HG03095 (cell line): ENCODE data around the gene PDGFB.
"Not testable (repeated sequence)": the region's sequence is repeated elsewhere in the genome, so short reads cannot be mapped to it uniquely, and the experiment has no call there.

Experiments used
- ATAC-seq: cut with Tn5 transposase; IDR thresholded peaks from one replicate; pipeline ENCODE4 v1.9.1; 2021; ENCODE audit warnings: moderate library complexity; ENCODE audit not compliant: unreplicated experiment

Gene PDGFB

GRCh38 chr22:39229075-39229474 lies 15.7 kb downstream of the PDGFB start:
- no peak for ATAC-seq

DNA sequence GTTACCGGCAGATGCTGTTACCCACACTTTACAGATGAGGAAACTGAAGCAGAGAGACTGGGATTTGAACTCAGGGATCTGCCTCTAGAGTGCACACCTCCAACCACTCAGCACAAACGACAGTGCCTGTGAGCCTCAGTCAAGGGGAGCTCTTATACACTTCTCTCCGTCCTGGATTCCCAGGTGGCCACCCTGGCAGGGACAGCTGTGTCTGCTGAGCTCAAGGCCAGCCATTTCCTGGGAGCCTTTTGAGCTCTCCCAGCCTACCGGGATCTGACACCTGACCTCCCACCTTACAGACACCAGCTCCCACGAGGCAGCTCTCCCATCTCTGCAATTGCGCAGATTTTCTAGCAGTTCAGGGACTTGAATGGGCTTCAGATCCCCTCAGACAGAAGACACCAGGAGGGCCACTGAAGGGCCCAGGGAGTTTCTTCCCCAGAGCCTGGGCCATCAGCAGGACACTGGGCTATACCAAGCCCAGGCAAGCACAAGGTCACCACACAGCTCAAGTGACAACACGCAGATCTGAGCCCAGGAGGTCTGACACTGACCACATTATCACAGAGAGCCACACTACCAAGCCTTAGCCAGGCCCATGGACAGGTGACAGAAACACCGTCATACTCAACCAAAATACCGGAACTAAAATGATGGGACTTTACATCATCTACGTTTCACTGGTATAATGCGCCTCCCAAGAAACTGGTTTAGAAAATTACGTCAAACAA lies 17.1 kb downstream of the PDGFB start:
- ATAC-seq: no peak

DNA sequence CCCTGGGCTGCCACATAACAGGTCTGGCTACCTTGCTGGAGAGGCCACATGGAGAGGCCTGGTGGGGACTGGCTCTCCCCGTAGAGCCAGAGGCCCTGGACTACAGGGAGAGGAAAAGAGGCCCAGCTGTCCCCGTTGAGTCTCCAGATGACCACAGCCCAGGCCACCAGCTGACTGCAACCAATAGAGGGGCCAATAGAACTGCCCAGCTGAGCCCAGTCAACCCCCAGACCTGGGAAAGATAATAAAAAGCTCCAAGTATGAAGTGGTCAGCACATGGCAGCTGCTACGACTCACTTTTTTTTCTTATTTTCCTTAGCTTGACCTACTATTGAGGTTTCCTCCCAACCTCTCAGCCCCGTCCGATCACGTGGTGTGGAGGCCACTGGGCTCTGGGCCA lies 18.4 kb downstream of the PDGFB start:
- no peak for ATAC-seq

- ATAC-seq: no peak
These were observed 19.2 kb downstream of the PDGFB start for GRCh38 chr22:39225591-39225990.

- ATAC-seq: no peak
These were observed 20.2 kb downstream of the PDGFB start for GRCh38 chr22:39224550-39224949.

GRCh38 chr22:39223091-39223710 lies 21.6 kb downstream of the PDGFB start:
- no peak for ATAC-seq

GRCh38 chr22:39221999-39222686 lies 22.6 kb downstream of the PDGFB start:
- ATAC-seq: no peak

DNA sequence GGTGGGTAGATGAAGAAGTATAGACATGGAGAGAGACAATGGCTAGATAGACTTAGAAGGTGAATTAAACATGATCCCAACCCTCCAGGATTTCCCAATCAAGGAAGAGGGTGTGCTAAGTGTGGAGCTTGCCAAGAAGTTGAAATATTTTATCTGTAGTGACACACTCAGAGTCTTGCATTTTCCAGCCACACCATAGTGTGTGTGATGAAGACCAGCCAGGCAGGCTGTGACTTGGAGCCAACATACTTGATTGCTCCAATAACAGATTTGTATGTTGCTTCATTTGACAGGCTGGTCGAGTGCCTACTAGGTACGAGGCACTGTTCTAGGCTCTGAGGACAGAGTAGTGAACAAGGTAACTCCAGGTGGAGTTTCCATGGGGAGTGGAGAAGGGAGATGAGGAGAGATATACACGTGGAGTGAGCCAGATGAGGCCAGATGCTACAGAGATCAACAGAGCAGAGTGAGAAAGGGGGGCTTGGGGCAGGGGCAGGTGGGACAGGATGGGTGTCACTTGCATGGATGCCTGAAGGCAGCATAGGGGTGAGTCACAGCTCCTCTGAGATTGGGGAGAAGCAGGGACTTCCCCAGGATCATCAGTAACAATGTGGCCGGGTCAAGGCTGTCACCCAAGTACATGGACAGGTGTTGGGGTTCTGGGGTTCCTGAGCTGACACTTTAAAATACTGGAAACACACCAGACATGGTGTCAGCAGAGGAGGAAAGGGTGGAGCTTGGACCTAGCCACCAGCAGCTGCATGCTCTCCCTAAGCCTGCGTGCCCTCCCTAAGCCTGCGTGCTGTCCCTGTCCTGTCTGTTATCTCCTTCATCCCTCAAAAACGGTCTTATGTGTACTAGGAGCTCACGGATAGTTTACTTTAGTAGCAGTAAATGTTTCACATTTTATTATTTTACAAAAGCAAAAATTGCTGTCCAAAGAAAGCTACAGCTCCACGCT lies 23.6 kb downstream of the PDGFB start:
- ATAC-seq: no peak

DNA sequence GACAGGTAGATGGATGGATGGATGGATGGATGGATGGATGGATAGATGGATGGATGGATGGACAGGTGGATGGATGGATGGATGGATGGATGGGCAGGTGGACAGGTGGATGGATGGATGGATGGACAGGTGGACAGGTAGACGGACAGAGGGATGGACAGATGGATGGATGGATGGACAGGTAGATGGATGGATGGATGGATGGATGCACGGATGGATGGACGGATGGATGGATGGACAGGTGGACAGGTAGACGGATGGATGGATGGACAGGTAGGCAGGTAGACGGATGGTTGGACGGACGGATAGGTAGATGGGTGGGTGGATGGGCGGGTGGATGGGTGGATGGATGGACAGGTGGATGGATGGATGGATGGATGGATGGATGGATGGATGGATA lies 24.3 kb downstream of the PDGFB start:
- no peak for ATAC-seq

DNA sequence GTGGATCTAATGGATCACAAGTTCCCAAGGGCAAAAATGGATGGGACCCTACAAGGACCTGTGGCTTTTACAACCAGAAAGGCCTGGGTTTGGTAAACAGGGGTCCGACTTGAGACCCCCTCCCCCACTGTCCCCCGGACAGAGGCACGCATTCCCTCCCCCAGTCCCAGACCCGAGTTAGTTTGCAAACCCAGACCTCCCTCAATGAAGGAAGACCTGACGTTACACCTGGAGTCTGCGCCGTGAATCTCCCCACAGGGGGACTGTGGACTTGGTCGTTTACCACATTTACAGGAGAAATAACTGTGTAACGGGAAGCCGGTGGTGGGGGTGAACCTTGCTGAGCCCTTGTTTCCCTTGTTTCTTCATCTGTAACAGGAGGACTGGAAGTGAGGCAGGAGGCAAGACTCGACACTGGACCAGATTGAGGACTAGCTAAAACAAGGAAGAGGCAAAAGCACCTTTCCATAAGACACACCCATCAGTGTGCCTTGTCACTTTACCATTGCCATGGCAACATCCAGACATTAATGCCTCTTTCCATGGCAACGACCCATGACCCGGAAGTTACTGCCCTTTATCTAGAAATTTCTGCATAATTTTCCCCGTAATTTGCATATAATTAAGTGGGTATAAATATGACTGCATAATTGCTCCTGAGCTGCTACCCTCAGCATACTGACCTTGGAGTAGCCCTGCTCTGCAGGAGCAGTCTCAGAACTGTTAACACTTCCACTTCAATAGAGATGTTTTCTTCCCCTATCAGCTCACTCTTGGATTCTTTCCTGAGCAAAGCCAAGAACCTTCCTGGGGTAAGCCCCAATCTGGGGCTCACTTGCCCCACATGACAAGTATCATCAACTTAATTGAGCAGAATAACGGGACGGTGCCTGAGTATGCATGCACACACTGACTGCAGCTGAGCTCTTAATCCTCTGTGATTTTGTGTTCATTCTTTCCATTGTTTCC lies 25.4 kb downstream of the PDGFB start:
- no peak for ATAC-seq

GRCh38 chr22:39218432-39218831 lies 26.4 kb downstream of the PDGFB start:
- ATAC-seq: not testable (repeated sequence)

DNA sequence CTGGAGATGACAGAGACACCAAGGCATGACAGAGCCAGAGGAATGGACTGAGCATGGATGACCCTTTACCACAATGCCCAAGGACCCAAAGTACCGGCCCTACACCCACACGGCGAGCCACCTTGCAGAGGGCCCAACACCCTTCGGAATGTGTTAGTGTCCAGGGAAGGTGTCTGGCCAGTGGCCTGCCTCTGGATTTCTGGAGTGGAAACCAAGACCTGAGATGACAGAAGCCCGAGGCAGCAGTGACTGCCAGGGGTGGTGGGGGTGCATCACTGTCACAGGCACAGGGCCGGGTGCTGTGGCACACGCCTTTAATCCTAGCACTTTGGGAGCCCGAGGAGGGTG lies 28.7 kb downstream of the PDGFB start:
- no peak for ATAC-seq

GRCh38 chr22:39215426-39216142 lies 29.2 kb downstream of the PDGFB start:
- ATAC-seq: no peak

DNA sequence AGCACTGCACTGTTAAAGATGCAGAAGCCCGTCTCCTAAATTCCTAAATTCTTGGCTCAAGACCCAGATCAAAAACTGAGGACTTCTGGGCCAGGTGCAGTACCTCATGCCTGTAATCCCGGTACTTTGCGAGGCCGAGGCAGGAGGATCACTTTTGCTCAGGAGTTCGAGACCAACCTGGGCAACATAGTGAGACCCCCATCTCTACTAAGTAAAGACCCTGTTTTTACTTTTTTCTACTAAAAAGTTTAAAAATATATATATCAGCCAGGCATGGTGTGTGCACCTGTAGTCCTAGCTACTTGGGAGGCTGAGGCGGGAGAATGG lies 29.7 kb downstream of the PDGFB start:
- no peak for ATAC-seq

DNA sequence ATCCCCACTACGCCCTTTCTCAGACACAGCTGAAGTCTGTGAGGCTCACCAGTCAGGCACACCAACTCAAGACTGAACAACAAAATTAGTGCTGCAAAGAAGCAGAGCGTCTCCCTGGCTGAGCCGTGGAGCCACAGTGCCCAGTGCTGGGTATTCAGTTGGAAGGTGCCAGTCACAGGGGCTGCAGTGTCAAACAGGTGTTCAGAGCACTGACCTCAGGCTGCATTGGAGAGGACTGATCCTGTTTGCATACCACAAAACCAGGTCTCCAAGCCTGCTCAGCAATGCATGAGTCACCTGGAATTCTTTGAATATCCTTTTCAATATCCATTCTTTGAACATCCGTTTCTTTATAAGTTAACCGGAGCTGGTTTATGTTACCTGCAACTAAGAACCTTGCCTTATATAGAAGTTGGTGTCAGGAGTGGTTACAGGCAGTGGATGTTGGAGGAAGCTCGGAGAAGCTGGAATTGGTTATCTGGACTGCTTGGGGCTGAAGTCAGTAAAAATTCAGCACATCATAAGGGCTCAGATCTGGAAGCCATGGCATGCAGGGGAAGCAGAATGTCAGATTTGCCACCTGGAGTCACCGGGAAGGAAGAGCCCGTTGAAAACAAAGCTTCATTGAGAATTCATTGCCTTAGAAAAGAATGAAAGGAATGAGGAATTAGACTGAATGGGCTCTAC lies 30.3 kb downstream of the PDGFB start:
- ATAC-seq: no peak

- ATAC-seq: no peak
These were observed 30.8 kb downstream of the PDGFB start for GRCh38 chr22:39214006-39214382.

DNA sequence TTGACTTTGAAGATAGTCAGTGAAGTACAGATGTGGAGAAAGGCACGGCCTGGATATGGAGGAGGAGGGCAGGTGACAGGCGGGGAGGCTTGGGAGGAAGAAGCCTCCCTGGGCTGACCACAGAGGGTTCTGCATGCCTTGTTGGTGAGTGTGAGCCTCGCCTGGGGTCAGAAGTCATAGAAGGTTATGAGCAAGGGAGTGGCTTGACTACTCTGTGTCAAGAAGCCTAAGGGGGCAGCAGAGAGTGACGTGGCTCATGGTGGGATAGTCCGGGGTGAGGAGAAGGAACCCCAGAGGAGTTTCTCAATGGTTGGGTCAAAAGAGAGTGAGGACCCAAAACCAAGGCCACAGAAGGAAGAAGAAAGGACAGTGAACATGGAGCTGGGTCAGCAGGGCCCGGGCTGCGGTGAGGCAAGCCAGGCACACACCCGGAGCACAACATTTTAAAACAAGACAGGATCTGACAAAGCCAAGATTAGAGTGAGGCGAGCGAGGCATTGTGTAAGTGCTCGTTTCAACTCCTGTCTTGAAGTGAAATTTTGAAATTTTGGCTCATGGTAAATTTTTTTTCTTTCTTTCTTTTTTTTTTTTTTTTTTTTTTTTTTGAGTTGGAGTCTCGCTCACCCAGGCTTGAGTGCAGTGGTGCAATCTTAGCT lies 31.9 kb downstream of the PDGFB start:
- no peak for ATAC-seq

DNA sequence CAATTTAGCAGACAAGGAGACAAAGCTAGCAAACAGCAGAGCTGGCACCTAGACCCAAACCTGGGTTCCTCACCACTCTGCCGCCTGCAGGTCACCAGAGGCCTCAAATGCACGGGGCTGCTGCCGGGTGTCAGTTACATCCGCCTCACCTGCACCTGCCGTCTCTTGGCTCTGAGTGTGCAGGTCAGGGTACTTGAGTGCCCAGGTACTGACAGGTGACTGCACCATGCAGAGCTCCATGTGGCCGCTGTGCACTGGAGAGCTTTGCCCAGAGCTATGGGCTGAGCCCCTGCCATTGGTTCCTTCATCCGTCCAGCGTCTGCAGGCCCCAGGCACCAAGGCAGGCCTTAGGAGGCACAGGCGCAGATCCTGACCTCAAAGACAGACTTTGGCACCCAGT lies 35.0 kb downstream of the PDGFB start:
- ATAC-seq: no peak
